Measurements from ENCODE around the gene SLC26A6.

The SLC26A6 gene

GRCh38 chr3:48660800-48661400, 25.6 kb upstream of the SLC26A6 start:
- DNase-seq (ENCODE audit: low read depth): no peak

DNA sequence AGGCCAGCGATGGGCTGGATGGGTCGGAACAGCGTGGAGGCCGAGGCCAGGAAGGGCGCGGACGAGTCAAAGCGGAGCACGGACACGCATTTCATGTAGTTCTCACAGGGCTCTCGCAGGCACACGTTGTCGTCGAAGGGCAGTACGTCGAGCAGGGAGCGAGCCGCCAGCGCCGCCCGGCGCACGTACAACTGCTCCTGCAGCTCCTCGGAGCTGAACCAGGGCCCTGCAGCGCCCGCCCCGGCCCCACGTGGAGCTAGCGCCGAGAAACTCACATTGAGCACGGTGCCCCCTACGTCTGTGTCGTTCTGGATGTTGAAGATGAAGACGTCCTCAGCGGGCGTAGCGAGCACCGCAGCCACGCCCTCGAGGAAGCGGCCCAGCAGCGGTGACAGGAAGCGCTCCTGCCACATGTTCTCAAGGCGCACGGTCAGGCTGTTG, 21.6 kb upstream of the SLC26A6 start:
- DNase-seq (ENCODE audit: low read depth): no peak

GRCh38 chr3:48656061-48656840, 21.0 kb upstream of the SLC26A6 start:
- DNase-seq (ENCODE audit: low read depth): peak; percentile 65

DNA sequence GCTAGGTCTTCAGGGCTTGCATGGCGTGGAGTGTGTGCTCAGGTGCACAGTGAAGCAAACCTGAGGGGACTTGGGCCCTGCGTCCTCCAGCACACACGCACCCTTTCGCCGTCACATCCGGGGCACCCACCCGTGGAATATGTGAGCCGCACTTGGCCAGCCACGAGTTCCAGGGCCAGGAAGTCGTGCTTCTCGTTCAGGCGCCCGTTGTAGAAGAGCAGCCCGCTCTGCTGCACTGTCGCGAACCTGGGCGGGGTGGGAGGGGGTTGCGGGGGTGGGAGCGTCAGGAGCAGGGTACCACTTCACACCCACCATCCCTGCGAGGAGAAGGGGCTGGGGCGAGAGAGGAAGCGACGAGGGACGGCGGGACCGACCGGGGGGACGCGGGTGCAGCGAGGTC, 20.3 kb upstream of the SLC26A6 start:
- peak; percentile 40 for DNase-seq (ENCODE audit: low read depth)

DNA sequence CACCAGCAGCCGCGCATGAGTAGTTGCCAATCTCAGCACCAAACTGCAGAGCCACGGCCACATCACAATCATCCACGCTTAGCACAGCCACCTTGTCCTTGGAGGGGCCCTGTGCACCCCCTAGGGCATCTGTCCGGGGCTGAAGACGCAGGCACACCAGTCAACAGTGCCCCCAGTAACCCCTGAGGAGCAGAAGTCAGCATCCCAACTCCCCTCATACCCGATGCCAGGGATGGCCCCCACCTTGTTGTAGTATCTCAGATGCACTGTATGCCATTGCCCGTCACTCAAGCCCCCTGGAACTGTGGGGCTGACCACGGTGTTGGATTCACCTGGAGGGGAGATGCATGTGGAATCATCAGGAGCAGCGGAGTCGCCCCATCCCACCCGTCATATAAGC, 19.8 kb upstream of the SLC26A6 start:
- DNase-seq (ENCODE audit: low read depth): no peak

- no peak for DNase-seq (ENCODE audit: low read depth)
Observed at GRCh38 chr3:48652923-48653715, 17.9 kb upstream of the SLC26A6 start.

- no peak for DNase-seq (ENCODE audit: low read depth)
Observed at GRCh38 chr3:48651771-48652170, 16.5 kb upstream of the SLC26A6 start.

GRCh38 chr3:48650723-48651122, 15.5 kb upstream of the SLC26A6 start:
- no peak for DNase-seq (ENCODE audit: low read depth)

- DNase-seq (ENCODE audit: low read depth): no peak
Observed at GRCh38 chr3:48648188-48648850, 13.1 kb upstream of the SLC26A6 start.

DNA sequence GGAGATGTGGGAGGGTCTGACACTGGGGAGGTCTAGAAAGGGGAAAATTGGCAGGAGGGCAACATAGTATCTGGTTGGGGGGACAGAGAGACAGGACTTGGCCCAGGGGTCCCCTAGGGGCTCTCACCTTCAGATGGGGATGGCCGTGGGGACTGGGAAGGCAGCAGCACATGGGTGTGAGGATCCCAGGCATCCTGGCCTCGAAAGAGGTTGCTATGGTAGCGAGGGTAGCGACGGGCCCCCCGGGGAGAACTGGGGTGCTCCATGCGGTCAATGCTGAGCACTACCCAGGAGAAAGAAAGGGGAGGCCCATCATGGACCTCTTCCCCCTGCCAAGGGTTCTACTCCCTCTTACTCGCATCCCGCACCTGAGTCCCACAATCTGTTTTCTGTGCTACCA, 12.5 kb upstream of the SLC26A6 start:
- DNase-seq (ENCODE audit: low read depth): no peak

- DNase-seq (ENCODE audit: low read depth): no peak
Observed at GRCh38 chr3:48644898-48645760, 9.9 kb upstream of the SLC26A6 start.

GRCh38 chr3:48642605-48643004, 7.3 kb upstream of the SLC26A6 start:
- DNase-seq (ENCODE audit: low read depth): no peak

DNA sequence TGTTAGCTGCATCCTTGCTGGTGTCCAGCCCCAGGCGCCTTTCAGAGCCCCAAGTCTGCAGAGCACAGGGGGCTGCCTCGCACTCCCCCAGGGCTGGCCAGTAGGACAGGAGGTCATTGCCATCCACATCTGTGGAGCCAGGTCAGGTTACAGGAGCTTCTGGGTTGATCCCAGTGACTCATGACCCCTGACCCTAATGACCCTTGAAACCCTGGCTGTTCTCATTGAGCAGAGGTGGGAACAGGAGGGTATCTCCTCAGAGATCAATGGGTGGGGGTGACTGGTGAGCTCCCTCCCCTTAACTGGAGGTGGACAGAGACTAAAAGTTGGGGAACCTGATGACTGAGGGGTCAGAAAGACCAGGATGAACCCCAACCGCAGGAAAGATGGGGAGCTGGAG, 6.1 kb upstream of the SLC26A6 start:
- DNase-seq (ENCODE audit: low read depth): no peak

DNA sequence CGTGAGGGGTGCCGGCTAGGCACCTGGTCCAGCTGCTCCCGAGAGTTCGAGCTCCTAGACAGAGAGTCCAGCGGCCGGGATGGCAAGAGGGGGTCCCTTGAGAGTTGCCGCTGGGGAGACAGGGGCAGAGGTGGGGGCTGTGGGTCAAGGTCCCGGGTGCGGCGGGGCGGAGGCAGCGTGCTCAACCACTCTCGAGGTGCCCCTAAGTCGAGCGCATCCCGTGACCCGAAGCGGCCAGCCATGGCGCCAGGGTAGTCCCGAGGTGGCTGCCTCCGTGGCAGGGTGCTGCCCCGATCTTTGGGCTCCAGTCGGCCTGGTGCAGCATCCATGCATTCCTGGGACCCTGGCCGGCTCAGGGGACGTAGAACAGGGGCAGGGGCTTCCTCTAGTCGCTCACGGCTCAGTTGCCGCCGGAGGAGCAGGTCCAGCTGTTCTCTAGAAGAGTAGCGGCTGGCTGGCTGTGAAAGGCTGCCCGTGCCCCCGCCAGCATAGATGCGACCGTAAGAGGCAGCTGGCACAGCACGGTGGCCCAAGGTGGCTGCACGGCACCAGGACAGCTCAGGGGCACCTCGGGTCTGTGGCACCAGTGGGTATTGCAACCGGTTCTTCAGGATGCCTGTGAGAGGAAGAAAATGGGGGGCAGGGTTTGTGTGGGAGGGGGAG, 4.8 kb upstream of the SLC26A6 start:
- DNase-seq (ENCODE audit: low read depth): no peak

DNA sequence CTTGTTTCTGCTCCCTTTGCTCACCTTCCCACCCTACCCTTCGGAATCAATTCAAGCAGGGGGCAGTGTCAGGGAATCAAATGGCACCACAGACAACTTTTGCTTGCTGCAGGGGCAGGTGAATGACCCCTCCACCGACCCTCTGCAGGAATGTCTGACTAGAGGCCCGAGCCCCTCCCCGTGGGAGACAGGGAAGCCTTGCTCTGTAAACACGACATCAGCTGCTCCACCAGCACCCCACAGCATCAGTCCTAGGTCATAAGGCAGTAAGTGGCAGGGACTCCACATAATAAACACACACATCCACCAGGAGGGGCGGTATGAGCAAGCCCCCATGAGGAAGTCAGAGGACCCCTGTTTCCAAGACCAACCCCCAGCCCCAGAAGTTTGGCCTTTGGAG, 2.0 kb upstream of the SLC26A6 start:
- no peak for DNase-seq (ENCODE audit: low read depth)

GRCh38 chr3:48636149-48636655, 941 bp upstream of the SLC26A6 start:
- no peak for DNase-seq (ENCODE audit: low read depth)

DNA sequence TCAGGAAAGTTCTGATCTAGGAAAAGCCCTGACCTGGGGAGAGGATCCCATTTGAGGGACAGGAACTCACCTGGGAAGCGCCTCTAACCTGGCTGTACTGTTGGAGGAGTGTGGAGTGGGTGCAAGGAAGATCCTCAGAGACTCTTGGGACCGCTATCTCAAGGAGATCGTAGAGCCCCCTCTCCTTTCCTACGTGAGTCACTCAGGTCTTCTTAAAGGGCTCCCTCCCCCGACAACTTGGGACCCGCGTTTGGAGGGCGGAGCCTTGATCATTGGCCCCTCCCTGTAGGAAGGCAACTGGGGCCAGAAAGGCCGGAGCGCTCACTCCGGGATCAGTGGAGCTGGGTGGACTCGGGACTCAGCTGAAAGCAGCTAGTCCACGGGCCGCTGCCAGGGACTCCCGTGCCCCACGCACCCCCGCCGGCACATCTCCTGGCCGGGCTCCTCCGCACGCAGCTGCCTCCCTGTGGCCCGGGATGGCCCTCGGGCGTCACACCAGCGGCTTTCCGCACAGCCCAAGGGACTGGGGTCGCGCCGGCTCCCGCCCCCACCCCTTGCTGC, 520 bp downstream of the SLC26A6 start:
- no peak for DNase-seq (ENCODE audit: low read depth)

DNA sequence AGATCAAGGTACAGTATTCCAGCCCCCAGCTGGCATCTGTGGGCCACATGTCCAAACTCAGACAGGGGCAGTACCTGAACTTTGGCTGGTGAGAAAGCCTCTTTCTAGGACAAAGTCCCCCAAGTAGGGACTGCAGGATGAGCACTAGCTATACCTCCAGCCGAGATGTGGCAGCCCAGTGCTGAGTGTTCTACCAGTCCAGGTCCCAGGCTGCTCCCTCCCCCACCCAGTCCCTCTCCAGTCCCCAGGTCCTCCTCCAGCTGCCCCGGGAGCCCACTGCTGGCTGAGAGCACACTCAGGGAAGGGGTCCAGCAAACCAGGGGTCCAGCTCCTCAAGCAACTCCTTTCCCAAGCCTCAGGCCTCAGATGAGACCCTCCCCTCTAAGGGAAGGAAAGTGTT, 1.5 kb downstream of the SLC26A6 start:
- DNase-seq (ENCODE audit: low read depth): no peak

DNA sequence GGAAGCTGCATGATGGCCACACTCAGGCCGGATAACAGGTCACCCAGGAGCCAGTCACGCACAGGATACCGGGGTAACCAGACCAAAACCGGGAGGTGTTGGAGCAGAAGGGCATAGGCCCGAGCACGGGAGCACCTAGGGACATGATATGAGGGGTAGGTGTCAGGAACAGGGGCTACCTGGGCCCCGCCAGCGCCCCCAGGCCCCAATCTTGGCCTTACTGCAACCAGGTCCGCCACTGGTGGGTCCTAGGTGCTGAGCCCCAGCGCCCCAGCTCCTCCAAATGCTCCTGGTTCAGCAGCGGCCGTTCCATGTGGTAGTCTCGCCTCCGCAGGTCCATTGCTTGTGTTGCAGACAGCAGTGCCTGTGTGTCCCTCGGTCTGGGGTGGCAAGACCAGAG, 2.0 kb downstream of the SLC26A6 start:
- DNase-seq (ENCODE audit: low read depth): no peak
